ENCODE results near the gene KCNN2. TPM values are rescaled to one million over a fixed set of nuclear protein-coding genes. Genes with fewer than 3 reads are reported as not detected.

The KCNN2 gene
- total and polyA plus RNA-seq, 2 of the 4 experiments (the other 2 are of a cell fraction) = 2.2 to 8.8 TPM

DNA sequence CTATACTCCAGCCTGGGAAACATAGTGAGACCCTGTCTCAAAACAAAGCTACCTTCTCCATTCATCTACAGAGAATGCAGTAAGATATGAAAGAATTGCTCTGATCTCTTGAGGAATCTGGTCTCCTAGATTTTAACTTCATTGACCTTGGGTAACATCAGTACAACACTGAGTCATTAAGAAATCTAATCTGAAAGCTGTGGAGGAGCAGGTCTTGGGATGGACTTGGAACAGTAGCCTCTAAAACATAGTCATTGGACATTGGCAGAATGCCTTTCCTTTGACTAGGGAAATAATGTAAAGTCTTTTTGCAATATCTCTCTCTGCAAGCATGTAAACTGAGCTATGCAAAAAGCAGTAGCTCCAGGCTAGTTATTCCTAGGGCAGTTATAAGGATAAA, 58.1 kb downstream of the KCNN2 start:
- H2AK5ac ChIP-seq (ENCODE audit: low read depth, low read length) = no peak overlapping the region
- H2BK20ac ChIP-seq (ENCODE audit: low read depth, low read length) = no peak overlapping the region
- no peak overlapping the region for H4K5ac ChIP-seq (ENCODE audit: low read depth, low read length)
- no peaks in the 10 kb centered on the region for H3K36me3 ChIP-seq (ENCODE audit: control insufficient read depth, insufficient read depth, low read length)
- no peak overlapping the region for H4K8ac ChIP-seq (ENCODE audit: low read depth in 2 of 2, low read length in 2 of 2)
- no peaks in the 10 kb centered on the region for H3K27me3 ChIP-seq (ENCODE audit: control insufficient read depth, insufficient read depth, low read length)
- no peak overlapping the region for H2BK120ac ChIP-seq (ENCODE audit: low read depth, low read length)
- H4K91ac ChIP-seq (ENCODE audit: insufficient read depth, low read depth, low read length) = no peak overlapping the region
- H3K23ac ChIP-seq (ENCODE audit: low read depth, low read length) = no peak overlapping the region
- peaks cover 5% of the 10 kb centered on the region for H3K4me1 ChIP-seq (ENCODE audit: control insufficient read depth, insufficient read depth, low read length)
- no peak overlapping the region for H3K9ac ChIP-seq (ENCODE audit: low read depth, low read length)
- DNase-seq (peak; percentile 93), ATAC-seq (ENCODE audit: low read depth) (peak; percentile 98)
- no peak overlapping the region for H2AK9ac ChIP-seq (replicated peaks; ENCODE audit: low read depth, low read length, poor library complexity)
- TF ChIP-seq CHD1 (IDR thresholded peaks at IDR 0.05; ENCODE audit: low read depth, low read length) = no peak
- TF ChIP-seq CEBPB (IDR thresholded peaks at IDR 0.05; ENCODE audit: low read depth, low read length) = peak; percentile 28; the same call in 1 of the 2 replicates
- TF ChIP-seq FOS (IDR thresholded peaks at IDR 0.05; ENCODE audit: low read depth, low read length) = 0 out of 2 replicates have a peak, but pooled peaks have one; percentile 18
- TF ChIP-seq RAD21 (IDR thresholded peaks at IDR 0.05; ENCODE audit: low read length) = no peak
- TF ChIP-seq POLR2A (IDR thresholded peaks at IDR 0.05; ENCODE audit: low read depth, low read length) = no peak
- no peak for TF ChIP-seq RCOR1 (IDR thresholded peaks at IDR 0.05; ENCODE audit: insufficient replicate concordance, low read length)
- TF ChIP-seq MXI1 (IDR thresholded peaks at IDR 0.05; ENCODE audit: borderline replicate concordance, low read depth, low read length) = no peak
- H3K79me1 ChIP-seq (ENCODE audit: low read depth in 1 of 2, low read length in 2 of 2) = no peaks in the 10 kb centered on the region; a peak in 1 of 4 replicates
- no peak overlapping the region for H3K4me3 ChIP-seq (ENCODE audit: insufficient read depth, low read depth, low read length)
- dilution Hi-C loops (cut with HindIII; ENCODE audit: low sequenced_read_pairs, unreplicated experiment) (no loop called here), in situ Hi-C loops (cut with MboI; ENCODE audit: low sequenced_read_pairs) (no loop called here), intact Hi-C loops (cut with micrococcal nuclease) (loop anchor here (10.0 kb wide), 1 partner anchor 165 kb away; no protein-coding TSS in a partner anchor)
- ChIA-PET POLR2A (ENCODE audit: unreplicated experiment) (interaction anchor here (0.8 kb wide), 1 partner anchor 40 kb away, joined by 3 read pairs; no protein-coding TSS in a partner anchor), CTCF (interaction anchor here (0.8 kb wide), 1 partner anchor 31 kb away, joined by 3 read pairs; no protein-coding TSS in a partner anchor)
- no peak overlapping the region for H3K27ac ChIP-seq (ENCODE audit: insufficient read depth, low read length)
- H2BK5ac ChIP-seq (ENCODE audit: low read depth, low read length, poor library complexity, severe bottlenecking) = peak overlapping the region; percentile 59
- H2BK15ac ChIP-seq (ENCODE audit: low read depth, low read length) = no peak overlapping the region
- H4K20me1 ChIP-seq (ENCODE audit: insufficient read depth, low read length) = no peaks in the 10 kb centered on the region
- no TSS peak for BruUV-seq (replicated peaks)
- H3K4me2 ChIP-seq (ENCODE audit: low read depth, low read length) = peak overlapping the region; percentile 8; the same call in 1 of the 2 replicates
- H2AFZ ChIP-seq (replicated peaks; ENCODE audit: low read length, poor library complexity) = no peak overlapping the region
- H3K9me1 ChIP-seq (ENCODE audit: insufficient read depth, low read length) = no peaks in the 10 kb centered on the region; the same call in 1 of the 2 replicates
- no peak overlapping the region for H3K4ac ChIP-seq (ENCODE audit: low read depth, low read length)
- H3K18ac ChIP-seq (ENCODE audit: low read depth, low read length) = no peak overlapping the region
- H3K14ac ChIP-seq (replicated peaks; ENCODE audit: low read depth, low read length) = no peak overlapping the region
- H3K9me3 ChIP-seq (ENCODE audit: control insufficient read depth, insufficient read depth, low read length) = no peaks in the 10 kb centered on the region
- no peak overlapping the region for H3K56ac ChIP-seq (ENCODE audit: extremely low read depth, insufficient read depth, low read length)

Measured in IMR-90 (cell line).